Activated CD4-positive, alpha-beta T cell treated with anti-CD3 and anti-CD28 coated beads, Interleukin-2, amount 50 U/mL, for 48 hours (primary cell): Measurements from ENCODE around the gene CRELD2.

Experiments used
- DNase-seq, 2 experiments: peaks; one replicate each; pipeline ENCODE4 v3.0.0-alpha.2; 2020

CRELD2 gene

GRCh38 chr22:49933236-49934159 lies 15.1 kb downstream of the CRELD2 start:
- DNase-seq = no peak

GRCh38 chr22:49934160-49934890 lies 15.9 kb downstream of the CRELD2 start:
- DNase-seq = peak; percentile 44 to 54

GRCh38 chr22:49934891-49935557 lies 16.6 kb downstream of the CRELD2 start:
- peak; percentile 93 to 94 for DNase-seq

GRCh38 chr22:49935561-49935960 lies 17.1 kb downstream of the CRELD2 start:
- DNase-seq = peak in 1 of 2 experiments; percentile 47

GRCh38 chr22:49936018-49936972 lies 17.9 kb downstream of the CRELD2 start:
- DNase-seq = peak; percentile 99

- no peak for DNase-seq
Measured at GRCh38 chr22:49936973-49937757, 18.7 kb downstream of the CRELD2 start.

GRCh38 chr22:49937758-49938564 lies 19.5 kb downstream of the CRELD2 start:
- no peak for DNase-seq

GRCh38 chr22:49938565-49939136 lies 20.2 kb downstream of the CRELD2 start:
- no peak for DNase-seq

GRCh38 chr22:49941507-49942316 lies 23.3 kb downstream of the CRELD2 start:
- no peak for DNase-seq

- no peak for DNase-seq
Measured at GRCh38 chr22:49942565-49943404, 24.4 kb downstream of the CRELD2 start.

- no peak for DNase-seq
Measured at GRCh38 chr22:49943405-49943765, 25.0 kb downstream of the CRELD2 start.

GRCh38 chr22:49943771-49944398 lies 25.5 kb downstream of the CRELD2 start:
- DNase-seq = no peak

- DNase-seq = no peak
Measured at GRCh38 chr22:49944399-49944891, 26.0 kb downstream of the CRELD2 start.

GRCh38 chr22:49945042-49945794 lies 26.8 kb downstream of the CRELD2 start:
- DNase-seq = peak; percentile 41 to 55

- no peak for DNase-seq
Measured at GRCh38 chr22:49946612-49947295, 28.3 kb downstream of the CRELD2 start.

- no peak for DNase-seq
Measured at GRCh38 chr22:49947296-49947622, 28.8 kb downstream of the CRELD2 start.
